NCI-H1694 treated with DMSO at 0.1 percent for 48 hours (cell line): Measurements from ENCODE around the gene FANCD2OS.
"Not testable (repeated sequence)": the region's sequence is repeated elsewhere in the genome, so short reads cannot be mapped to it uniquely, and the experiment has no call there.

ENCODE experiments used
- DNase-seq: peaks from one replicate; lab custom pipeline; 2025; lab: John Stamatoyannopoulos, UW

FANCD2OS gene

GRCh38 chr3:10091387-10091786 is 16.7 kb downstream of the FANCD2OS start:
- not testable (repeated sequence) for DNase-seq

GRCh38 chr3:10090774-10091173 is 17.3 kb downstream of the FANCD2OS start:
- DNase-seq = not testable (repeated sequence)

GRCh38 chr3:10090179-10090578 is 17.9 kb downstream of the FANCD2OS start:
- no peak for DNase-seq

GRCh38 chr3:10088256-10088655 is 19.8 kb downstream of the FANCD2OS start:
- DNase-seq = no peak

- DNase-seq = no peak
These were observed 22.3 kb downstream of the FANCD2OS start for GRCh38 chr3:10085738-10086137.

- no peak for DNase-seq
These were observed 26.2 kb downstream of the FANCD2OS start for GRCh38 chr3:10081871-10082270.

GRCh38 chr3:10074666-10075065 is 33.4 kb downstream of the FANCD2OS start:
- DNase-seq = no peak

- DNase-seq = not testable (repeated sequence)
These were observed 38.0 kb downstream of the FANCD2OS start for GRCh38 chr3:10070077-10070476.

- DNase-seq = no peak
These were observed 53.0 kb downstream of the FANCD2OS start for GRCh38 chr3:10055097-10055496.
